HG03280 (cell line): ENCODE data around the gene SLC19A2.

Experiments
- ATAC-seq: cut with Tn5 transposase; IDR thresholded peaks from one replicate; pipeline ENCODE4 v1.9.1; 2021; ENCODE audit warnings: mild to moderate bottlenecking, moderate library complexity; ENCODE audit not compliant: unreplicated experiment

The SLC19A2 gene

GRCh38 chr1:169414952-169415351 lies 70.8 kb downstream of the SLC19A2 start:
- ATAC-seq: no peak
